ENCODE measurements around the gene DHRS2. TPM values are rescaled to one million over a fixed set of nuclear protein-coding genes. Genes with fewer than 3 reads are reported as not detected.

The DHRS2 gene
- total RNA-seq, 2 donors from 2014 or later, result not detected

GRCh38 chr14:23663127-23663526 lies 27.0 kb downstream of the DHRS2 start:
- TF ChIP-seq, protein P1, sequence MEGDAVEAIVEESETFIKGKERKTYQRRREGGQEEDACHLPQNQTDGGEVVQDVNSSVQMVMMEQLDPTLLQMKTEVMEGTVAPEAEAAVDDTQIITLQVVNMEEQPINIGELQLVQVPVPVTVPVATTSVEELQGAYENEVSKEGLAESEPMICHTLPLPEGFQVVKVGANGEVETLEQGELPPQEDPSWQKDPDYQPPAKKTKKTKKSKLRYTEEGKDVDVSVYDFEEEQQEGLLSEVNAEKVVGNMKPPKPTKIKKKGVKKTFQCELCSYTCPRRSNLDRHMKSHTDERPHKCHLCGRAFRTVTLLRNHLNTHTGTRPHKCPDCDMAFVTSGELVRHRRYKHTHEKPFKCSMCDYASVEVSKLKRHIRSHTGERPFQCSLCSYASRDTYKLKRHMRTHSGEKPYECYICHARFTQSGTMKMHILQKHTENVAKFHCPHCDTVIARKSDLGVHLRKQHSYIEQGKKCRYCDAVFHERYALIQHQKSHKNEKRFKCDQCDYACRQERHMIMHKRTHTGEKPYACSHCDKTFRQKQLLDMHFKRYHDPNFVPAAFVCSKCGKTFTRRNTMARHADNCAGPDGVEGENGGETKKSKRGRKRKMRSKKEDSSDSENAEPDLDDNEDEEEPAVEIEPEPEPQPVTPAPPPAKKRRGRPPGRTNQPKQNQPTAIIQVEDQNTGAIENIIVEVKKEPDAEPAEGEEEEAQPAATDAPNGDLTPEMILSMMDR (IDR thresholded peaks at IDR 0.05), result no peak
- Histone ChIP-seq H3K36me3 (no peaks in the 10 kb centered on the region), H3K9me3 (no peaks in the 10 kb centered on the region), H3K4me3 (no peak overlapping the region), H3K4me1 (no peaks in the 10 kb centered on the region), H3K27me3 (no peaks in the 10 kb centered on the region), H3K27ac (no peak overlapping the region)
- no peak for DNase-seq (ENCODE audit: low spot score)

DNA sequence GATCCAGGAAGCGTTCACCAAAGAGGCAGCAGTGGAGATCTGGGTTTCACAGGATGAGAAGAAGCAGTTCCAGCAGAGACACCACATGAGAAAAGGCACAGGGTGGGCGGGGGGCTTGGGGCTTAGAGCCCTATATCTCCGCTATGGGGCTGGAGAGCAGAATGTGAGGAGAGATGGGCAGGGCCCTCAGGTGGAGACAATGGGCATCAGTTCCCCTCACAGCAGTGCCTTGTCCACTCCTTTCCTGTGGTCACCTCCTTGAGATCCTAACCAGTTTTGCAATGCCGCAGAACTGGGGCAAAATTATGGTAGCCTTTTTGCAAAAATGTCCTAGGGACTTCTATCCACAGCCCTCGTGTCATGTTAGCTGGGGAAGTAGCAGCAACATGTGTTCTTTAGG lies 27.5 kb downstream of the DHRS2 start:
- Histone ChIP-seq H3K36me3 (no peaks in the 10 kb centered on the region), H3K27ac (no peak overlapping the region), H3K4me3 (no peak overlapping the region), H3K4me1 (no peaks in the 10 kb centered on the region), H3K27me3 (no peaks in the 10 kb centered on the region), H3K9me3 (no peaks in the 10 kb centered on the region)
- DNase-seq (ENCODE audit: low spot score), result no peak
- TF ChIP-seq, protein P1 (IDR thresholded peaks at IDR 0.05), result no peak

DNA sequence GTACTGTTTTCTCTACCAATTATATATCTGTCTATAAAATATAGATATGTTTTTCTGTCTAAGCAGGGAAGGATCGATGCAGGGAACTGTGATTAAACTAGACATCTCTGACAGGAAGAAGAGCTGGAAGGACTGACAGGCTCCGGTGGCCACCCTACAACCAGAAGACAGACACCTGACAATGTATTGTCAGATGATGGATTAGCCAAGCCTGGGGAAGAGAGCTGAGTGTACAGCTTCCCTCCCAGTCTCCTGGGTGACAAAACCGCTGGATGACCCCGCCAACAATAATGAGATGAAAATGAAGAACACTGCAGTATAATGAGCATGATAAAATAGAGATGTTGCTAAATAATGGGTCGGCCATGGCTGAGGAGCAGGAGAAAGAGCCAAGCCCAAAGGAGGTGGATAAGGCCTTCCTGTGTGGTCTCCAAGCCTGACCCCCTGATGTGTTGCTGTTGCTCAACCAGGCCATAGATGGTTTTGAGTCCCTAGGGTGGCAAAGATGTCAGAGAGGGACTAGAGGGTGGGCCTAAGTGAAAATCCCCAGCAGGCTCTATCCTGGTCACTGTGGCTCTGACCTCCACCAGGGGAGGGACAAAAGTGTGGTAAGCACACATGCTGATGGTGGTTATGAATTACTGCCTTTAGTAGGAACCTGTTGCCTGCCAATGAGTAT lies 28.2 kb downstream of the DHRS2 start:
- H3K36me3 ChIP-seq, result no peaks in the 10 kb centered on the region
- no peak for DNase-seq (ENCODE audit: low spot score)
- H3K4me3 ChIP-seq, result no peak overlapping the region
- H3K9me3 ChIP-seq, result no peaks in the 10 kb centered on the region
- H3K27me3 ChIP-seq, result no peaks in the 10 kb centered on the region
- no peaks in the 10 kb centered on the region for H3K4me1 ChIP-seq
- TF ChIP-seq, protein P1 (IDR thresholded peaks at IDR 0.05), result no peak
- H3K27ac ChIP-seq, result no peak overlapping the region

DNA sequence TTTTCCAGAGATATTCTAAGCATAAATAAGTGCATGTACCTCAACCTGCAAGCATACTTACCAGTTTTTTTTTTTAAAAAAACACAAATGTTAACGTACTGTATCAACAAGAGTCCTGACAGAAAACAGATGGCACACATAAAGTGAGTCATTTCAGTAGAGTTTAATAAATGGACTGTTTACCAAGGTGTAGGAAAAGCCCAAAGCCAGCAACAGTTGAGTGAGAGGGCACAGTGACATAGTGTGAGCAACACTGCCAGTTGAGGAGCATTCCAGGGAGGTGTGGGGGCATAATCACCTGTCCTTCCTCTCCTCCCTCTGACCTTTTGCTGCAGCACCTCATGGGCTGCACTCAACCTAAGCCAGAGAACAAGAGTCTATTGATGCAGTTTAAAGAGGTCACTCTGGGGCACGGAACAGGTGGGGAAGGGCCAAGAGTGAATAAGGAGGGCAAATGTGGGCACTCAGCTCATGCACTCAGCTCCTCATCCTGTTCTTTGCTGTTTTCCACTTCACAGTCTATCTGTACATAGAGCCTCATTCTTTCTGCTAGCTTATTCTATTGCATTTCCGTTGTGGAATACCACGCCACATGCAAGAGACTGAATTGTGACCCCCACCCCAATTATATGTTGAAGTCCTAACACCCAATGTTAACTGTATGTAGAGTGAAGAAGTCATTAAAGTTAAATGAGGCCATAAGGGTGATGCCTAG lies 29.3 kb downstream of the DHRS2 start:
- no peak overlapping the region for H3K4me3 ChIP-seq
- H3K4me1 ChIP-seq, result no peaks in the 10 kb centered on the region
- TF ChIP-seq, protein P1 (IDR thresholded peaks at IDR 0.05), result no peak

GRCh38 chr14:23667134-23667533 lies 31.0 kb downstream of the DHRS2 start:
- Histone ChIP-seq H3K27me3 (no peaks in the 10 kb centered on the region), H3K4me3 (no peak overlapping the region), H3K4me1 (no peaks in the 10 kb centered on the region), H3K36me3 (no peaks in the 10 kb centered on the region), H3K9me3 (peaks cover 0 to under 1% of the 10 kb centered on the region in 2 donors), H3K27ac (no peak overlapping the region)
- TF ChIP-seq, protein P1 (IDR thresholded peaks at IDR 0.05), result no peak
- no peak for DNase-seq (ENCODE audit: low spot score)

More for the DNA sequence above, 29.3 kb downstream of the DHRS2 start:
- H3K27me3 ChIP-seq, result no peaks in the 10 kb centered on the region
- H3K36me3 ChIP-seq, result no peaks in the 10 kb centered on the region
- no peaks in the 10 kb centered on the region for H3K9me3 ChIP-seq
- no peak overlapping the region for H3K27ac ChIP-seq
- DNase-seq (ENCODE audit: low spot score), result no peak
